Measurements from ENCODE around the gene B4GALT3. TPM values are rescaled to one million over a fixed set of nuclear protein-coding genes. Genes with fewer than 3 reads are reported as not detected.
A peak's percentile ranks its signal among the peaks of the same experiment; 100 is the strongest.

The B4GALT3 gene
- total and polyA plus RNA-seq, 2 of the 8 experiments (the other 6 are each of a cell fraction or from before 2014, with no cell fraction given), result 42.3 to 43.0 TPM

- TF ChIP-seq JUN (IDR thresholded peaks at IDR 0.05; ENCODE audit: low read depth, low read length) (no peak), FOSL1 (IDR thresholded peaks at IDR 0.05; ENCODE audit: insufficient read depth, low read depth, low read length) (no peak), MAFK (IDR thresholded peaks at IDR 0.05; ENCODE audit: low read depth, low read length) (no peak), CREB1 (IDR thresholded peaks at IDR 0.05) (peak; percentile 56), ZNF274 (IDR thresholded peaks at IDR 0.05; ENCODE audit: borderline replicate concordance, extremely low read depth, low read length) (no peak), POLR2AphosphoS5 (IDR thresholded peaks at IDR 0.05; ENCODE audit: low read depth, low read length) (peak; percentile 75), RBBP5 (IDR thresholded peaks at IDR 0.05; ENCODE audit: borderline replicate concordance, low read depth, low read length) (peak; percentile 50; the same call in 1 of the 2 replicates), KDM4A (IDR thresholded peaks at IDR 0.05; ENCODE audit: low read depth, low read length, severe bottlenecking) (no peak), NRF1 (IDR thresholded peaks at IDR 0.05; ENCODE audit: low read depth, low read length) (no peak), SP1 (IDR thresholded peaks at IDR 0.05; ENCODE audit: low read depth, low read length) (peak; percentile 68; the same call in 1 of the 2 replicates), SRF (IDR thresholded peaks at IDR 0.05; ENCODE audit: low read depth, low read length) (no peak), SP4 (IDR thresholded peaks at IDR 0.05; ENCODE audit: low read length) (peak; percentile 55; the same call in 1 of the 2 replicates), BACH1 (IDR thresholded peaks at IDR 0.05; ENCODE audit: low read length) (peak; percentile 35; the same call in 1 of the 2 replicates), SUZ12 (IDR thresholded peaks at IDR 0.05; ENCODE audit: low read length) (no peak), RXRA (IDR thresholded peaks at IDR 0.05; ENCODE audit: insufficient read depth, low read depth, low read length) (no peak), BCL11A (IDR thresholded peaks at IDR 0.05; ENCODE audit: low read depth in 2 of 2, low read length in 2 of 2) (no peak), ATF2 (IDR thresholded peaks at IDR 0.05; ENCODE audit: low read length) (0 out of 2 replicates have a peak, but pooled peaks have one; percentile 27), GTF2F1 (IDR thresholded peaks at IDR 0.05; ENCODE audit: borderline replicate concordance, low read depth, low read length) (no peak; the same call in 1 of the 2 replicates), TAF7 (optimal IDR thresholded peaks at IDR 0.05; ENCODE audit: borderline replicate concordance, low read depth, low read length) (no peak), SP2 (IDR thresholded peaks at IDR 0.05; ENCODE audit: low read length) (no peak), HDAC6 (IDR thresholded peaks at IDR 0.05; ENCODE audit: low read depth, low read length) (no peak), TAF1 (IDR thresholded peaks at IDR 0.05; ENCODE audit: low read depth, low read length) (peak; percentile 76), ASH2L (IDR thresholded peaks at IDR 0.05; ENCODE audit: low read length) (peak; percentile 76), CBX5 (IDR thresholded peaks at IDR 0.05; ENCODE audit: low read depth, low read length) (no peak)
Measured at GRCh38 chr1:161165742-161166668, 11.3 kb downstream of the B4GALT3 start, which contains the start of gene PPOX (continued).

All from H1 (cell line).